Chondrocyte (in vitro differentiated cells): ENCODE data around the gene CDT1. TPM values are rescaled to one million over a fixed set of nuclear protein-coding genes. Genes with fewer than 3 reads are reported as not detected.

Source experiments
- DNase-seq: peaks from one replicate; pipeline ENCODE4 v3.0.0; 2021; ENCODE audit warnings: mixed read lengths, low spot score
- H3K27ac Mint-ChIP-seq: one replicate; pipeline ENCODE4 v1.8.0; 2021; ENCODE audit warnings: mild to moderate bottlenecking, moderate library complexity, mixed read lengths; ENCODE audit not compliant: unreplicated experiment
- H3K27me3 Mint-ChIP-seq: 2 replicates; pipeline ENCODE4 v1.8.0; 2021; ENCODE audit warnings: low read depth, mixed read lengths
- H3K36me3 Mint-ChIP-seq: 2 replicates; pipeline ENCODE4 v1.8.0; 2021; ENCODE audit warnings: low read depth, mixed read lengths
- H3K4me1 Mint-ChIP-seq: 2 replicates; pipeline ENCODE4 v1.8.0; 2021; ENCODE audit warnings: low read depth, mild to moderate bottlenecking, mixed read lengths
- H3K4me3 Mint-ChIP-seq: one replicate; pipeline ENCODE4 v1.8.0; 2021; ENCODE audit warnings: mild to moderate bottlenecking, moderate library complexity, mixed read lengths; ENCODE audit not compliant: unreplicated experiment
- H3K9me3 Mint-ChIP-seq: 2 replicates; pipeline ENCODE4 v1.8.0; 2021; ENCODE audit warnings: low read depth, mixed read lengths
- total RNA-seq: library from RNA; stranded (reverse); gene quantifications from 3 replicates; pipeline ENCODE4 v1.2.1, GENCODE V29; 2021
- TF ChIP-seq, protein P1 (sequence below): fragments of 200-600 bp; sonication (generic); IDR thresholded peaks from 2 replicates; pipeline ENCODE4 v1.5.0; 2021; ENCODE audit warnings: antibody characterized with exemption, mild to moderate bottlenecking, moderate library complexity

Gene CDT1
- total RNA-seq, 1 donor from 2014 or later = 3.7 TPM

DNA sequence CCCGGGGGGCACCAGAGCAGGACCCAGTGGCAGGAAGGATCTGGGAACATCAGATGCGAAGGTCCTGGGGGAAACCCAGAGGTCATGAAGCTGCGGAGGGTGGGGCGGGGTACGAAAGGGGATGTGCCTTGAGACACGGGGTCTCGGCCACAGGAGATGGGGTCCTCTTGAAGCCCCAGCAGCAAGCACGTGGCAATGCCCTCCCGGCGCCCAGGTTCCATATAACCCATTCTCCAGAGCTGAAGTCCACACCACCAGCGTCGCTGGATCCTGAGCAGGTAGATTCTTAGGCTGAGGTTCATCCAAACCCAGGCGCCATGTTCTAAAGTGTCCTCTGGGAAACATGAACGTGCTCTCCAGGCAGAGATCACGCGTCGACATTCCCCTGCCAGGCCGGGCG, 39.5 kb upstream of the CDT1 start:
- Mint-ChIP-seq H3K27me3 (no peaks in the 10 kb centered on the region), H3K9me3 (no peaks in the 10 kb centered on the region), H3K36me3 (peaks cover 3% of the 10 kb centered on the region), H3K4me3 (no peak overlapping the region), H3K27ac (no peak overlapping the region), H3K4me1 (peaks cover 58% of the 10 kb centered on the region)
- TF ChIP-seq, protein P1, sequence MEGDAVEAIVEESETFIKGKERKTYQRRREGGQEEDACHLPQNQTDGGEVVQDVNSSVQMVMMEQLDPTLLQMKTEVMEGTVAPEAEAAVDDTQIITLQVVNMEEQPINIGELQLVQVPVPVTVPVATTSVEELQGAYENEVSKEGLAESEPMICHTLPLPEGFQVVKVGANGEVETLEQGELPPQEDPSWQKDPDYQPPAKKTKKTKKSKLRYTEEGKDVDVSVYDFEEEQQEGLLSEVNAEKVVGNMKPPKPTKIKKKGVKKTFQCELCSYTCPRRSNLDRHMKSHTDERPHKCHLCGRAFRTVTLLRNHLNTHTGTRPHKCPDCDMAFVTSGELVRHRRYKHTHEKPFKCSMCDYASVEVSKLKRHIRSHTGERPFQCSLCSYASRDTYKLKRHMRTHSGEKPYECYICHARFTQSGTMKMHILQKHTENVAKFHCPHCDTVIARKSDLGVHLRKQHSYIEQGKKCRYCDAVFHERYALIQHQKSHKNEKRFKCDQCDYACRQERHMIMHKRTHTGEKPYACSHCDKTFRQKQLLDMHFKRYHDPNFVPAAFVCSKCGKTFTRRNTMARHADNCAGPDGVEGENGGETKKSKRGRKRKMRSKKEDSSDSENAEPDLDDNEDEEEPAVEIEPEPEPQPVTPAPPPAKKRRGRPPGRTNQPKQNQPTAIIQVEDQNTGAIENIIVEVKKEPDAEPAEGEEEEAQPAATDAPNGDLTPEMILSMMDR = no peak
- DNase-seq = no peak

DNA sequence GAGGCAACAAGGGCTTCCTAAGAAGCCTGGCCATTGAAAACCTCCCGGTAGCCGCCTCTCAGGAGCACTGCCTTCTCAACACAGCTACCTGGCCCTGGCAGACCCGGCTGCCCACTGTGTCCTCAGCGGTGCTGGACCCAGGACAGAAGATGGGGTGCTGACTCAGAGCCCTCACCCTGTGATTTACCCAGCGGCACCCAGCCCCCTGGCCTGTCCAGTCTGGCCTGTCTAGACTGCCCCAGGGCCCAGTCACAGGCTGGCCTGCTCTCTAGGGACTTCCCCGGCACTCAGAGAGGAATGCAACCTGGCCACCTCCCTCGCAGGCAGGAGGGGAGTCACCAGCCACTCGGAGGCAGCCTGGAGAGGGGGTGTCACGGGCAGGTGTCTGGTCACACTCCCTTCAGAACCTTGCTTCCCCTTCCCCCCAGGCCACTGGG, 38.7 kb upstream of the CDT1 start:
- DNase-seq = no peak
- H3K36me3 Mint-ChIP-seq = peaks cover 3% of the 10 kb centered on the region
- TF ChIP-seq, protein P1 = no peak
- peak overlapping the region; percentile 65 for H3K27ac Mint-ChIP-seq
- H3K4me1 Mint-ChIP-seq = peaks cover 60% of the 10 kb centered on the region
- H3K27me3 Mint-ChIP-seq = no peaks in the 10 kb centered on the region
- no peak overlapping the region for H3K4me3 Mint-ChIP-seq
- H3K9me3 Mint-ChIP-seq = no peaks in the 10 kb centered on the region

DNA sequence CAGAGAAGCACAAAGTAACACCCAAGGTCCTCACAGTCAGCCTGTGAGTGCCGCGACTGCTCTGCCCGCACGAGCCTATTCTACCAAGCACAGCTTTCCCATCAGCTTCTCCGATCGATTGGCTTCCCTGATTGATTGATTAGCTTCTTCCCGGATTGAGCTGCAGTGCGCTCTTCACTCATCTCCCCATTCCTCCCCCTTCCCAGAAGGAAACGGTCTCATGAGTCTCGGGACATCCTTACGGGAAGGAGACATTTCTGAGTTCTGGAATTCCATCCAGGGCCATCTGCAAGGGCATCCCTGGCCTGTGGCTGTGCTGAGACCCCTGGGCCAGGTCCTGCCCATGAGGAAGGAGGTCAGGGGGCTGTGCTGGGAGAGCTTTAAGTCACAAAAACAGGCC, 36.6 kb upstream of the CDT1 start:
- TF ChIP-seq, protein P1 = no peak
- Mint-ChIP-seq H3K36me3 (peaks cover 3% of the 10 kb centered on the region), H3K4me3 (no peak overlapping the region), H3K4me1 (peaks cover 70% of the 10 kb centered on the region), H3K27me3 (no peaks in the 10 kb centered on the region), H3K27ac (peak overlapping the region; percentile 42), H3K9me3 (no peaks in the 10 kb centered on the region)
- no peak for DNase-seq

DNA sequence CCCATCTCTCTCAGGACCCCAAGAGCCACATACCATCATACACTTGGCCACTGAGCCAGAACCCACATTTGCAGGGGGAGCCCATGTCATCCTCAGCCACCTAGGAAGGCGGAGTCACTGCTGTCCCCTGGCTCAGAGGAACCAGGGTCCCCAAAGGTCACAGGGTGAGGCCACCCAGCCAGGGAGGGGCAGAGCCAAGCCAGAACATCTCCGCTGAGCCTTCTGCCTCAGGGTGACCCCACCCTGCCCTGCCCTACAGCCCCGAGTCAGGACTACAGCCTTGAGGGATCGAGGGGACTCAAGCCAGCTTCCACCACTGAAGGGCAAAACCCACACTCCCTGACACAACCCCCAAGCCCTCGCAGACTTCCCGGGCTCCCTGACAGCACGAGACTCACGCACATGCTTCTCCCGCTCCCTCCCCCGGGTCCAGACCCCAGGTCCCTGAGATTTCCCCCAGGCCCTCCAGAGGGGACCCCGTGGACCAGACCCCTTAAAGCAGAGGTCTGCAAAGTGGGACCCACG, 36.0 kb upstream of the CDT1 start:
- no peak for DNase-seq
- Mint-ChIP-seq H3K4me3 (no peak overlapping the region), H3K4me1 (peaks cover 76% of the 10 kb centered on the region)

DNA sequence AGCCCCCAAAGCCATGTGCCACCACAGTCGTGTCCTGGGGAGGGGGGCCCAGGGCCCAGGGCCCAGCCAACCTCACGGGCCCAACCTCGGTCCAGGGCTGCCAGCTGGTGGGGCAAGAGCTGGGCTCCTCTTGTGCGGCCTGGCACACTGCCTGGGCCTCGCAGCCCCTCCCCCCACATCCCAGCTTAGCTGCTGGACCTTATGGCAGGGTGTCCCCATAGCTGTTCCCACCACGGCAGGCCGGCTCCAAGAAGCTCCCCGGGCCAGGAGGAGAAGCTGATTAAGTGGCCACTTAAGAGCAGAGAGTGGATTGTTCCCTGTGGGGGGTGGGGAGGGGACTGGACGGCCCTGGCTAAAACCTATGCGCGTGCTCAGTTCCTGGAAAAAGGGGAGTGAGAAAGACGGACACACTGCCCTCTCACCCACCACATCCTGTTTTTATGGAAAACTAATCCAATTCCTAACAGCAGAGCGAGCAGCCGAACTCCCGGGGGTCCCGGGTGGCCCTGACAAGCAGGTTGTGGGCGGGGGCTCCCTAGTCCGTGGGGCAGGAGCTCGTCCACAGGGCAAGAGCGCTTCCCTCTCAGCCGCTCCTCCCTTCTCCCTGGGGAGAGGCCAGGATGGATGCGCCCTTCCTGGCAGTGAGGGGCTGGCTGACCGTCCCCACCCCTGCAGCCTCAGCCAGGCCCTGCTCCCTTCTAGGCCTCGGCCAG, 35.4 kb upstream of the CDT1 start:
- H3K4me1 Mint-ChIP-seq = peaks cover 81% of the 10 kb centered on the region
- peak overlapping the region; percentile 77 for H3K27ac Mint-ChIP-seq
- DNase-seq = no peak
- H3K4me3 Mint-ChIP-seq = peak overlapping the region; percentile 12
- no peaks in the 10 kb centered on the region for H3K27me3 Mint-ChIP-seq
- H3K9me3 Mint-ChIP-seq = no peaks in the 10 kb centered on the region
- TF ChIP-seq, protein P1 = peak; percentile 37
- H3K36me3 Mint-ChIP-seq = peaks cover 3% of the 10 kb centered on the region

More for the DNA sequence above, 36.0 kb upstream of the CDT1 start:
- TF ChIP-seq, protein P1 = no peak
- Mint-ChIP-seq H3K27me3 (no peaks in the 10 kb centered on the region), H3K27ac (peak overlapping the region; percentile 77), H3K9me3 (no peaks in the 10 kb centered on the region), H3K36me3 (peaks cover 3% of the 10 kb centered on the region)
